HG03045 (cell line): ENCODE results near the gene CSMD2.

ENCODE experiments used
- ATAC-seq: cut with Tn5 transposase; IDR thresholded peaks from one replicate; pipeline ENCODE4 v1.9.1; 2021; ENCODE audit warnings: mild to moderate bottlenecking, moderate library complexity; ENCODE audit not compliant: unreplicated experiment

CSMD2 gene

GRCh38 chr1:33925586-33925985, 239.4 kb downstream of the CSMD2 start:
- ATAC-seq = no peak

GRCh38 chr1:33921281-33921680, 243.7 kb downstream of the CSMD2 start:
- no peak for ATAC-seq

GRCh38 chr1:33918368-33918767, 246.7 kb downstream of the CSMD2 start:
- no peak for ATAC-seq

GRCh38 chr1:33916786-33917185, 248.2 kb downstream of the CSMD2 start:
- ATAC-seq = no peak

- ATAC-seq = no peak
Measured at GRCh38 chr1:33914531-33914930, 250.5 kb downstream of the CSMD2 start.

GRCh38 chr1:33908324-33908956, 256.6 kb downstream of the CSMD2 start:
- no peak for ATAC-seq

GRCh38 chr1:33906156-33906555, 258.9 kb downstream of the CSMD2 start:
- no peak for ATAC-seq

- no peak for ATAC-seq
Measured at GRCh38 chr1:33905241-33905640, 259.8 kb downstream of the CSMD2 start.

GRCh38 chr1:33903210-33903589, 261.8 kb downstream of the CSMD2 start:
- ATAC-seq = peak; percentile 37

- ATAC-seq = peak; percentile 77
Measured at GRCh38 chr1:33902486-33903209, 262.4 kb downstream of the CSMD2 start.

GRCh38 chr1:33899746-33900145, 265.3 kb downstream of the CSMD2 start:
- no peak for ATAC-seq

GRCh38 chr1:33898881-33899280, 266.1 kb downstream of the CSMD2 start:
- no peak for ATAC-seq

GRCh38 chr1:33898406-33898805, 266.6 kb downstream of the CSMD2 start:
- no peak for ATAC-seq

- ATAC-seq = no peak
Measured at GRCh38 chr1:33897092-33897725, 267.8 kb downstream of the CSMD2 start.

- ATAC-seq = no peak
Measured at GRCh38 chr1:33895976-33896375, 269.1 kb downstream of the CSMD2 start.

GRCh38 chr1:33895396-33895795, 269.6 kb downstream of the CSMD2 start:
- no peak for ATAC-seq

- no peak for ATAC-seq
Measured at GRCh38 chr1:33893147-33893830, 271.7 kb downstream of the CSMD2 start.

GRCh38 chr1:33886496-33886895, 278.5 kb downstream of the CSMD2 start:
- no peak for ATAC-seq

- no peak for ATAC-seq
Measured at GRCh38 chr1:33880305-33880704, 284.7 kb downstream of the CSMD2 start.

- ATAC-seq = no peak
Measured at GRCh38 chr1:33878392-33878791, 286.6 kb downstream of the CSMD2 start.

- ATAC-seq = no peak
Measured at GRCh38 chr1:33876970-33877650, 287.9 kb downstream of the CSMD2 start.
